SH-SY5Y (cell line): ENCODE measurements around the gene PBX1.

Experiments used
- GATA2 ChIP-seq: IDR thresholded peaks from 2 replicates; pipeline ENCODE4 v1.6.1; 2011; ENCODE audit warnings: mild to moderate bottlenecking, low read depth, low read length
- GATA3 ChIP-seq: IDR thresholded peaks from 2 replicates; pipeline ENCODE4 v1.6.1; 2011; ENCODE audit warnings: low read depth, mild to moderate bottlenecking, low read length, moderate library complexity

DNA sequence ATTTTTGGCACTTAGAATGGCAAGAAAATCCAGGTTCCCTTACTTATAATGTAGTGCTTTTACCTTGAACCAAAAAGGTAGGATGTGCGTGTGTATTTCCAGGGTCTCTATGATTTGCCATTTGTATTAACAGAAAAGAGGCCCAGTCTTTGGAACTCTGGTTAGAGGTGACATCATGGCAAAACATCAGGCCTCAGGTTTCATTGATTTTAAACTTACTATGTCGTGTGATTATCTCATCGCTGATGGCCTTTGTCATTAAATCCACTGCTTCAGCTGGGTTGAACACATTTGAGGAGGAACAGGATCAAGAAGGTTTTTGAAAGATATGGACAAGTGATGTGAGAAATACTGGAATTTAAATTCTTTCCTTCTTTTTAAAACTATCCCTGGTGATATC lies 95.2 kb downstream of the PBX1 start:
- TF ChIP-seq GATA2 (no peak), GATA3 (no peak)
